K562 (cell line): ENCODE results near the gene SLC44A5. TPM values are rescaled to one million over a fixed set of nuclear protein-coding genes. Genes with fewer than 3 reads are reported as not detected.

ENCODE experiments used
- ATAC-seq: fragments of 200-7000 bp; cut with Tn5 transposase; 3 replicates; pipeline ENCODE4 v1.9.1; 2020; ENCODE audit warnings: moderate library complexity
- BruUV-seq: library from RNA; stranded (reverse); fragments of 400-500 nt; replicated peaks from 2 replicates; lab custom pipeline; 2021; lab: Mats Ljungman, UMichigan
- CTCF ChIA-PET: fragments of 300-600 bp; formaldehyde crosslinking; extraction: SDS; loops from one replicate; lab custom pipeline; 2021; ENCODE audit warnings: low intra/inter-chr PET ratio; lab: Yijun Ruan, JAX
- POLR2A ChIA-PET: fragments of 300-600, 350-650 bp; sonication (Branson Sonifier 250); formaldehyde crosslinking; extraction: SDS; loops from one replicate; lab custom pipeline; 2021; ENCODE audit warnings: antibody characterized with exemption, inconsistent platforms; lab: Yijun Ruan, JAX
- DNase-seq, 4 experiments: peaks; one replicate each; pipeline versions ENCODE4 v3.0.0 to v3.0.0-alpha.2; 2011 to 2018; ENCODE audit warnings: low spot score in 3 of 4, mixed read lengths in 3 of 4; ENCODE audit errors: extremely low read depth in 1 of 4
- FAIRE-seq: peaks from 2 replicates; lab custom pipeline; 2011; peaks lifted over from hg19 to GRCh38; lab: Jason Lieb, UNC
- H2AFZ ChIP-seq: 2 replicates; pipeline ENCODE4 v1.6.0; 2011; ENCODE audit warnings: low read depth, low read length, control low read depth, inconsistent platforms
- H3K27ac ChIP-seq: fragments of 200-600 bp; 3 replicates; pipeline ENCODE4 v1.8.0; 2011; ENCODE audit warnings: low read depth, mild to moderate bottlenecking, control low read depth, inconsistent platforms, low read length, moderate library complexity, mixed read lengths; ENCODE audit errors: extremely low read depth
- H3K27me3 ChIP-seq, 2 experiments: fragments of 300-600 bp in 1 of 2; 2 replicates in 1 of 2; 3 replicates in 1 of 2; pipeline versions ENCODE4 v1.6.0 to v1.8.0; 2011; ENCODE audit warnings: inconsistent platforms in 2 of 2, low read length in 2 of 2, mild to moderate bottlenecking in 1 of 2, mixed read lengths in 1 of 2, moderate library complexity in 1 of 2; ENCODE audit not compliant: control insufficient read depth in 2 of 2, insufficient read depth in 2 of 2
- H3K36me3 ChIP-seq: fragments of 300-600 bp; 3 replicates; pipeline ENCODE4 v1.8.0; 2011; ENCODE audit warnings: mild to moderate bottlenecking, low read length, inconsistent platforms; ENCODE audit not compliant: control insufficient read depth, insufficient read depth
- H3K4me1 ChIP-seq, 2 experiments: fragments of 200-600 bp in 1 of 2; replicated peaks in 1 of 2; 2 replicates in 1 of 2; 3 replicates in 1 of 2; pipeline versions ENCODE4 v1.5.1 to v1.8.0; 2011; ENCODE audit warnings: inconsistent platforms in 2 of 2, low read length in 2 of 2, mild to moderate bottlenecking in 1 of 2, mixed read lengths in 1 of 2, moderate library complexity in 1 of 2; ENCODE audit not compliant: control insufficient read depth in 2 of 2, insufficient read depth in 2 of 2
- H3K4me2 ChIP-seq: 2 replicates; pipeline ENCODE4 v1.6.1; 2011; ENCODE audit warnings: low read length, control low read depth, inconsistent platforms, mixed read lengths; ENCODE audit not compliant: insufficient read depth
- H3K4me3 ChIP-seq: fragments of 200-600 bp; sonication (generic), shearing (Covaris generic); 2 replicates; pipeline ENCODE4 v1.5.1; 2016; ENCODE audit warnings: control low read depth, inconsistent platforms
- H3K79me2 ChIP-seq: fragments of 200-600 bp; 3 replicates; pipeline ENCODE4 v1.8.0; 2011; ENCODE audit warnings: low read length, inconsistent platforms; ENCODE audit not compliant: control insufficient read depth, insufficient read depth
- H3K9ac ChIP-seq, 2 experiments: 2 replicates each; pipeline versions ENCODE4 v1.6.0 to v1.6.1; 2011; ENCODE audit warnings: low read depth in 2 of 2, low read length in 2 of 2, control low read depth in 1 of 2, inconsistent platforms in 1 of 2, mild to moderate bottlenecking in 1 of 2, mixed read lengths in 1 of 2; ENCODE audit not compliant: insufficient read depth in 1 of 2
- H3K9me1 ChIP-seq: one replicate; pipeline ENCODE4 v1.6.0; 2011; ENCODE audit warnings: inconsistent platforms, mild to moderate bottlenecking, low read length, moderate library complexity; ENCODE audit not compliant: control insufficient read depth, insufficient read depth
- H3K9me3 ChIP-seq: replicated peaks from 2 replicates; pipeline ENCODE4 v1.5.1; 2011; ENCODE audit warnings: low read depth, low read length, inconsistent platforms; ENCODE audit not compliant: control insufficient read depth, insufficient read depth
- H4K20me1 ChIP-seq: replicated peaks from 2 replicates; pipeline ENCODE4 v1.6.1; 2011; ENCODE audit warnings: low read length, inconsistent platforms, mixed read lengths; ENCODE audit not compliant: control insufficient read depth, insufficient read depth
- CC2D1A ChIP-seq: fragments of 450-650 bp; IDR thresholded peaks from 2 replicates; pipeline ENCODE4 v1.6.1; 2017; ENCODE audit warnings: mild to moderate bottlenecking
- CHAMP1 ChIP-seq: fragments of 450-650 bp; IDR thresholded peaks from 2 replicates; pipeline ENCODE4 v1.6.1; 2016; ENCODE audit warnings: mild to moderate bottlenecking
- CHD2 ChIP-seq: IDR thresholded peaks from 2 replicates; pipeline ENCODE4 v1.6.1; 2011; ENCODE audit warnings: low read depth, low read length
- HNRNPL ChIP-seq: fragments of 200-400 bp; formaldehyde crosslinking; IDR thresholded peaks from 2 replicates; pipeline ENCODE4 v1.6.1; 2017; ENCODE audit warnings: low read depth, mild to moderate bottlenecking, low read length
- PTBP1 ChIP-seq: fragments of 200-400 bp; formaldehyde crosslinking; IDR thresholded peaks from 2 replicates; pipeline ENCODE4 v1.6.1; 2017; ENCODE audit warnings: low read depth, low read length
- RB1 ChIP-seq: fragments of 450-650 bp; IDR thresholded peaks from 2 replicates; pipeline ENCODE4 v1.6.1; 2017; ENCODE audit warnings: low read depth, mild to moderate bottlenecking
- SLC30A9 ChIP-seq: fragments of 250-450 bp; sonication (Bioruptor Pico); IDR thresholded peaks from 2 replicates; pipeline ENCODE4 v1.8.0; 2022; ENCODE audit warnings: mild to moderate bottlenecking, moderate library complexity
- TAF7 ChIP-seq: fragments of 450-650 bp; IDR thresholded peaks from 2 replicates; pipeline ENCODE4 v1.6.1; 2016; ENCODE audit warnings: missing genetic modification characterization, missing compliant biosample characterization
- ZBTB43 ChIP-seq: sonication (generic); formaldehyde crosslinking; IDR thresholded peaks from 2 replicates; pipeline ENCODE4 v1.8.0; 2023; ENCODE audit warnings: mild to moderate bottlenecking, missing genetic modification reagents
- ZNF12 ChIP-seq: sonication (generic); formaldehyde crosslinking; IDR thresholded peaks from 2 replicates; pipeline ENCODE4 v1.4.0; 2020; ENCODE audit warnings: mild to moderate bottlenecking, missing genetic modification reagents
- ZNF239 ChIP-seq: fragments of 250-450 bp; sonication (Bioruptor Pico); IDR thresholded peaks from 2 replicates; pipeline ENCODE4 v1.4.0; 2020; ENCODE audit warnings: mild to moderate bottlenecking
- in situ Hi-C: fragments of 300-500 bp; cut with MboI; formaldehyde crosslinking; loops from 4 replicates; pipeline ENCODE4 v1.15.0; 2018; ENCODE audit warnings: inconsistent platforms, mixed read lengths
- intact Hi-C: fragments of 100-400 bp; cut with micrococcal nuclease; formaldehyde crosslinking; loops from 2 replicates; pipeline ENCODE4 v1.14.2; 2022
- polyA plus RNA-seq, 8 experiments: library from polyadenylated mRNA; depleted of rRNA in 4 of 8; stranded (reverse) in 5 of 8; unstranded in 3 of 8; fragments of >200 nt; fragmentation: Nextera tagmentation in 2 of 8; fragmentation: Illumina TruSeq in 1 of 8; extraction: Ambion mirVana in 2 of 8; extraction: Trizol in 1 of 8; gene quantifications; 2 replicates each; pipeline versions ENCODE4 v1.2.1 to v1.2.3, GENCODE V29; 2011 to 2014; ENCODE audit warnings: inconsistent platforms in 1 of 8, missing spikeins in 1 of 8
- total RNA-seq, 7 experiments: library from RNA; depleted of rRNA in 6 of 7; stranded (reverse); fragments of >200 nt in 6 of 7; fragmentation: Illumina TruSeq in 2 of 7; extraction: Trizol in 2 of 7; gene quantifications; 2 replicates each; pipeline versions ENCODE4 v1.2.1 to v1.2.3, GENCODE V29; 2011 to 2021; ENCODE audit warnings: low replicate concordance in 1 of 7

The SLC44A5 gene
- total and polyA plus RNA-seq, 9 of the 15 experiments (the other 6 are each of a cell fraction or from before 2014, with no cell fraction given): 1.2 to 10.1 (median 3.2) TPM

- H2AFZ ChIP-seq: no peak overlapping the region
- H4K20me1 ChIP-seq: no peaks in the 10 kb centered on the region
- no peaks in the 10 kb centered on the region for H3K9me3 ChIP-seq
- ATAC-seq: no peak
- no peaks in the 10 kb centered on the region for H3K79me2 ChIP-seq
- POLR2A ChIA-PET: no interaction called here
- intact Hi-C loops: no loop called here
- H3K36me3 ChIP-seq: no peaks in the 10 kb centered on the region
- H3K4me3 ChIP-seq: no peak overlapping the region
- H3K4me1 ChIP-seq: no peaks in the 10 kb centered on the region
- H3K27me3 ChIP-seq: no peaks in the 10 kb centered on the region; a peak in 1 of 5 replicates
- in situ Hi-C loops: no loop called here
- H3K9me1 ChIP-seq: no peaks in the 10 kb centered on the region
- no peak for FAIRE-seq
- CTCF ChIA-PET: no interaction called here
- H3K9ac ChIP-seq: no peak overlapping the region
- H3K27ac ChIP-seq: no peak overlapping the region
- BruUV-seq: no TSS peak
- no peak overlapping the region for H3K4me2 ChIP-seq
- DNase-seq: no peak
- TF ChIP-seq TAF7 (no peak), PTBP1 (no peak), ZNF12 (CRISPR knock-in tag) (no peak), HNRNPL (no peak), CHD2 (no peak), ZNF239 (CRISPR knock-in tag) (no peak), ZBTB43 (no peak), CHAMP1 (no peak), CC2D1A (no peak), SLC30A9 (CRISPR knock-in tag) (no peak), RB1 (no peak)
Measured at GRCh38 chr1:75310067-75310466, 300.8 kb downstream of the SLC44A5 start.
